NOMO-1 (cell line): ENCODE measurements around the gene CFAP20.

ENCODE experiments used
- DNase-seq, 2 experiments: peaks; one replicate each; lab custom pipeline; 2025; ENCODE audit not compliant: unreplicated experiment in 2 of 2; lab: John Stamatoyannopoulos, UW

CFAP20 gene

GRCh38 chr16:58125781-58126335 lies 3.3 kb downstream of the CFAP20 start:
- DNase-seq, result no peak

- DNase-seq, result no peak
Observed at GRCh38 chr16:58125041-58125440, 4.1 kb downstream of the CFAP20 start.

- DNase-seq, result no peak
Observed at GRCh38 chr16:58124601-58124915, 4.6 kb downstream of the CFAP20 start.

GRCh38 chr16:58123896-58124600 lies 5.1 kb downstream of the CFAP20 start:
- DNase-seq, result no peak

GRCh38 chr16:58121132-58121531 lies 8.0 kb downstream of the CFAP20 start:
- DNase-seq, result no peak

GRCh38 chr16:58120234-58120633 lies 8.9 kb downstream of the CFAP20 start:
- no peak for DNase-seq

GRCh38 chr16:58119509-58119845 lies 9.7 kb downstream of the CFAP20 start:
- DNase-seq, result no peak

- DNase-seq, result no peak
Observed at GRCh38 chr16:58118801-58119508, 10.2 kb downstream of the CFAP20 start.

GRCh38 chr16:58116529-58116928 lies 12.7 kb downstream of the CFAP20 start:
- no peak for DNase-seq

GRCh38 chr16:58116081-58116480 lies 13.1 kb downstream of the CFAP20 start:
- DNase-seq, result no peak

- no peak for DNase-seq
Observed at GRCh38 chr16:58114827-58115825, 14.1 kb downstream of the CFAP20 start.

GRCh38 chr16:58111302-58111627 lies 17.9 kb downstream of the CFAP20 start:
- DNase-seq, result no peak

GRCh38 chr16:58110571-58111301 lies 18.4 kb downstream of the CFAP20 start:
- DNase-seq, result no peak

GRCh38 chr16:58109881-58110280 lies 19.3 kb downstream of the CFAP20 start:
- DNase-seq, result no peak

- peak in 1 of 2 experiments; percentile 49 for DNase-seq
Observed at GRCh38 chr16:58109330-58109729, 19.9 kb downstream of the CFAP20 start.

GRCh38 chr16:58107709-58108108 lies 21.5 kb downstream of the CFAP20 start:
- DNase-seq, result no peak

- DNase-seq, result no peak
Observed at GRCh38 chr16:58107228-58107627, 22.0 kb downstream of the CFAP20 start.

GRCh38 chr16:58105631-58106030 lies 23.6 kb downstream of the CFAP20 start:
- DNase-seq, result no peak

GRCh38 chr16:58102665-58103392 lies 26.4 kb downstream of the CFAP20 start:
- no peak for DNase-seq

- no peak for DNase-seq
Observed at GRCh38 chr16:58099956-58100300, 29.3 kb downstream of the CFAP20 start.
